Chondrocyte (in vitro differentiated cells): ENCODE data around the gene CLMN. TPM values are rescaled to one million over a fixed set of nuclear protein-coding genes. Genes with fewer than 3 reads are reported as not detected.
A peak's percentile ranks its signal among the peaks of the same experiment; 100 is the strongest.

Experiments
- DNase-seq: peaks from one replicate; pipeline ENCODE4 v3.0.0; 2021; ENCODE audit warnings: mixed read lengths, low spot score
- H3K27ac Mint-ChIP-seq: one replicate; pipeline ENCODE4 v1.8.0; 2021; ENCODE audit warnings: mild to moderate bottlenecking, moderate library complexity, mixed read lengths; ENCODE audit not compliant: unreplicated experiment
- H3K27me3 Mint-ChIP-seq: 2 replicates; pipeline ENCODE4 v1.8.0; 2021; ENCODE audit warnings: low read depth, mixed read lengths
- H3K36me3 Mint-ChIP-seq: 2 replicates; pipeline ENCODE4 v1.8.0; 2021; ENCODE audit warnings: low read depth, mixed read lengths
- H3K4me1 Mint-ChIP-seq: 2 replicates; pipeline ENCODE4 v1.8.0; 2021; ENCODE audit warnings: low read depth, mild to moderate bottlenecking, mixed read lengths
- H3K4me3 Mint-ChIP-seq: one replicate; pipeline ENCODE4 v1.8.0; 2021; ENCODE audit warnings: mild to moderate bottlenecking, moderate library complexity, mixed read lengths; ENCODE audit not compliant: unreplicated experiment
- H3K9me3 Mint-ChIP-seq: 2 replicates; pipeline ENCODE4 v1.8.0; 2021; ENCODE audit warnings: low read depth, mixed read lengths
- total RNA-seq: library from RNA; stranded (reverse); gene quantifications from 3 replicates; pipeline ENCODE4 v1.2.1, GENCODE V29; 2021
- TF ChIP-seq, protein P1 (sequence below): fragments of 200-600 bp; sonication (generic); IDR thresholded peaks from 2 replicates; pipeline ENCODE4 v1.5.0; 2021; ENCODE audit warnings: antibody characterized with exemption, mild to moderate bottlenecking, moderate library complexity

The CLMN gene
- total RNA-seq, 1 donor from 2014 or later: 7.3 TPM

DNA sequence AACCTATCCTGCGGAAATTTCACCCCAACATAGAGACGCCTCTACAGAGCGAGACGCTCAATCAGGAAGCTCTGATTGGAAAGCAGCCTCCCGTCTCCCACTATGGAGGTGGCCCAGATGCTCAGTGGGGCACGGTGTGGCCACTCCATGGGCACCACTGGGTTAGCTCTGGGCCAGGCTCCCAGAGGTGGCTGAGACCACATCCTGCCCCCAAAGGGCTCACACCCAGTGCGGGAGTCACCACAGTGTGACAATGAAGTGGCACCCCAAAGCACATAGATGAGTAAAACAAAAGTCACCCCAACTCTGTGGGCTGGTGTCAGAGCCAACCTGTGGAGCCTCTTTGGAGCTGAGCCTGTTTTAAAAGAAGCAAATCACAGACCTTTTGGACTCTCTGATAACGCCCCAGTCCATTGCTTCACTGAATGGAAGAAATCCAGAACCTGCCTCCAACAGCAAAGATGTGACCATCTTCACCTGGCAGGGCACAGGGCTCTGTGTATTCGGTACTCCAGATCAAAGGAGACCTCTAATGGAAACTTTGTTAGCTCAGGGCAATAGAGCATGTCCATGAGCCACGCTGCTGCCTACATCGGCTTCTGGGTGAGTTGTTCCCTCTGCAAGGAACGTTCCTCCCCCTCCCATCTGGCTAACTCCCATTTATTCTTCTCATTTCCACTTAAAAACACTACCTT, 19.6 kb downstream of the CLMN start:
- H3K27me3 Mint-ChIP-seq: no peaks in the 10 kb centered on the region
- no peaks in the 10 kb centered on the region for H3K36me3 Mint-ChIP-seq
- H3K9me3 Mint-ChIP-seq: peaks cover 12% of the 10 kb centered on the region
- H3K27ac Mint-ChIP-seq: no peak overlapping the region
- TF ChIP-seq, protein P1, sequence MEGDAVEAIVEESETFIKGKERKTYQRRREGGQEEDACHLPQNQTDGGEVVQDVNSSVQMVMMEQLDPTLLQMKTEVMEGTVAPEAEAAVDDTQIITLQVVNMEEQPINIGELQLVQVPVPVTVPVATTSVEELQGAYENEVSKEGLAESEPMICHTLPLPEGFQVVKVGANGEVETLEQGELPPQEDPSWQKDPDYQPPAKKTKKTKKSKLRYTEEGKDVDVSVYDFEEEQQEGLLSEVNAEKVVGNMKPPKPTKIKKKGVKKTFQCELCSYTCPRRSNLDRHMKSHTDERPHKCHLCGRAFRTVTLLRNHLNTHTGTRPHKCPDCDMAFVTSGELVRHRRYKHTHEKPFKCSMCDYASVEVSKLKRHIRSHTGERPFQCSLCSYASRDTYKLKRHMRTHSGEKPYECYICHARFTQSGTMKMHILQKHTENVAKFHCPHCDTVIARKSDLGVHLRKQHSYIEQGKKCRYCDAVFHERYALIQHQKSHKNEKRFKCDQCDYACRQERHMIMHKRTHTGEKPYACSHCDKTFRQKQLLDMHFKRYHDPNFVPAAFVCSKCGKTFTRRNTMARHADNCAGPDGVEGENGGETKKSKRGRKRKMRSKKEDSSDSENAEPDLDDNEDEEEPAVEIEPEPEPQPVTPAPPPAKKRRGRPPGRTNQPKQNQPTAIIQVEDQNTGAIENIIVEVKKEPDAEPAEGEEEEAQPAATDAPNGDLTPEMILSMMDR: no peak
- H3K4me1 Mint-ChIP-seq: peaks cover 6% of the 10 kb centered on the region
- H3K4me3 Mint-ChIP-seq: no peak overlapping the region
- peak; percentile 52 for DNase-seq

DNA sequence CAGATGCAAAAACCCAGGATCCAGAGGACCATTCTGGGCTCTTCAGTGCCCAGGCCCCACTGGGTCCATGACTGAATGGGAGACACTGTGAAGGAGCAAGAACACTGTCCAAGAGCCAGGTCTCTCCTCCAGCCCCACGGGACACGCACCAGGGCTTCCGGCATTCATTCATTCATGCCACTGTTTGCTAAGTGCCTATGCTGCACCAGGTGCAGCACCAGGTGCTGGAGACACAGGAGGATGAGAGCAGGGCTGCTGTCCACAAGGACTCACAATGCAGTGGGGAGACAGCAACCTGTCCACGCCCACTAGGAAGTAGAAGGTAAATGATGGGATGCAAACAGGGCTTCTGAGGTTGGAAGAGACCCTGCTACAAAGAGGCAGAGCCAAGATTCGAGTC, 20.4 kb downstream of the CLMN start:
- H3K27me3 Mint-ChIP-seq: no peaks in the 10 kb centered on the region
- peaks cover 8% of the 10 kb centered on the region for H3K4me1 Mint-ChIP-seq
- no peak overlapping the region for H3K4me3 Mint-ChIP-seq
- peaks cover 14% of the 10 kb centered on the region for H3K9me3 Mint-ChIP-seq
- no peaks in the 10 kb centered on the region for H3K36me3 Mint-ChIP-seq
- DNase-seq: no peak
- TF ChIP-seq, protein P1: no peak
- no peak overlapping the region for H3K27ac Mint-ChIP-seq

DNA sequence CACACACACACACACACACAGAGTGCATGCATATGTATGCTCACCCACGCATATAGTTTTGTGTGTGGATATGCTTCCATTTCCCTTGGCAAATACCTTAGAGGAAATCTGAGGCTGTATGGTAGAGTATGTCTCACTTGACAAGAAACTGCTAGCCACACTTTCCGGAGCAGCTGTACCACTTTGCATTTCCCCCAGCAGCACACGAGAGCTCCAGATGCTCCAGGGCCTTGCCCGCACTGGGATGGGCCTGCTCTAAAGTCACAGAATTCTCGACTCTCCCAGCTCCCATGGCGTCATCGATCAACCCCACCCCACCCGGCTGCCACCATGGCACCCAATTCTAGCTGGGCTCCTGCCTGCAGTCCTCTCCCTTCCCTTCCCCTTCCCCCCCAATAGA, 21.9 kb downstream of the CLMN start:
- Mint-ChIP-seq H3K4me1 (peaks cover 3% of the 10 kb centered on the region), H3K9me3 (peaks cover 14% of the 10 kb centered on the region), H3K4me3 (no peak overlapping the region), H3K36me3 (no peaks in the 10 kb centered on the region), H3K27ac (no peak overlapping the region), H3K27me3 (no peaks in the 10 kb centered on the region)
- TF ChIP-seq, protein P1: no peak
- peak; percentile 51 for DNase-seq

GRCh38 chr14:95296966-95297365, 22.7 kb downstream of the CLMN start:
- no peak overlapping the region for H3K4me3 Mint-ChIP-seq

GRCh38 chr14:95295600-95296376, 23.9 kb downstream of the CLMN start:
- TF ChIP-seq, protein P1: no peak
- no peak overlapping the region for H3K4me3 Mint-ChIP-seq
- H3K9me3 Mint-ChIP-seq: peaks cover 14% of the 10 kb centered on the region
- H3K27me3 Mint-ChIP-seq: no peaks in the 10 kb centered on the region
- no peak for DNase-seq
- no peak overlapping the region for H3K27ac Mint-ChIP-seq
- peaks cover 20% of the 10 kb centered on the region for H3K4me1 Mint-ChIP-seq
- no peaks in the 10 kb centered on the region for H3K36me3 Mint-ChIP-seq

More at GRCh38 chr14:95296966-95297365, 22.7 kb downstream of the CLMN start:
- Mint-ChIP-seq H3K4me1 (peaks cover 11% of the 10 kb centered on the region), H3K9me3 (peaks cover 14% of the 10 kb centered on the region), H3K27ac (no peak overlapping the region), H3K36me3 (no peaks in the 10 kb centered on the region), H3K27me3 (no peaks in the 10 kb centered on the region)
- TF ChIP-seq, protein P1: no peak
- DNase-seq: no peak
